Right cardiac atrium (tissue), 5 donors: ENCODE measurements around the gene EID1. TPM values are rescaled to one million over a fixed set of nuclear protein-coding genes. Genes with fewer than 3 reads are reported as not detected.
A peak's percentile ranks its signal among the peaks of the same experiment; 100 is the strongest.

ENCODE experiments used
- ATAC-seq, 2 donors: fragments of 200-7000 bp; cut with Tn5 transposase; one replicate each; pipeline versions ENCODE4 v1.8.0 to v1.9.1; 2020; ENCODE audit warnings: moderate library complexity in 2 of 2, mild to moderate bottlenecking in 1 of 2
- DNase-seq, 3 donors: peaks; one replicate each; pipeline ENCODE4 v3.0.0-alpha.2; 2020
- H3K27ac ChIP-seq: one replicate; pipeline ENCODE4 v1.5.1; 2013; ENCODE audit warnings: mild to moderate bottlenecking, low read length, control low read depth, moderate library complexity
- H3K27me3 ChIP-seq: one replicate; pipeline ENCODE4 v1.6.1; 2013; ENCODE audit not compliant: control insufficient read depth, insufficient read depth
- H3K4me1 ChIP-seq: one replicate; pipeline ENCODE4 v1.6.1; 2013; ENCODE audit warnings: low read length; ENCODE audit not compliant: control insufficient read depth, insufficient read depth
- H3K4me3 ChIP-seq: one replicate; pipeline ENCODE4 v1.5.1; 2013; ENCODE audit warnings: low read length, control low read depth
- H3K9me3 ChIP-seq: one replicate; pipeline ENCODE4 v1.6.1; 2013; ENCODE audit warnings: low read length; ENCODE audit not compliant: control insufficient read depth
- WGBS: extraction: QIAGEN DNeasy Blood & Tissue Kit; methylation state at CpG from one replicate; pipeline ENCODE4 v1.1.7; 2013; 5-methylcytosine and 5-hydroxymethylcytosine counted together
- intact Hi-C, 4 donors: fragments of 100-400 bp; cut with DNase I; formaldehyde crosslinking; loops; one replicate each; pipeline versions ENCODE4 v1.11.0 to v1.14.0; 2022 to 2023
- long read RNA-seq, 4 donors: library from polyadenylated mRNA; unstranded; transcript quantifications; one replicate each; pipeline ENCODE4 v2.0.0, GENCODE V29; 2020 to 2021
- polyA plus RNA-seq: library from polyadenylated mRNA; stranded (reverse); fragments of 200-250 nt; gene quantifications from one replicate; pipeline ENCODE4 v1.2.3, GENCODE V29; 2013
- total RNA-seq, 4 donors: library from RNA; stranded (reverse); fragmentation: NEBNext Ultra II Directional; extraction: Animal tissue kit (Norgen Biotek cat#: 25700); gene quantifications; one replicate each; pipeline ENCODE4 v1.2.1, GENCODE V29; 2021
- donor health status: healthy with polysubstance abuse.
- donor health status: DM: no; HTN: yes; CAD: no.
- donor health status: DM: no; HTN: no; CAD: no.
- donor health status: DM: no; HTN: yes; CAD: no; lungs with severe emphysema.
- donor health status: DM: yes; HTN: yes; CAD: no.

EID1 gene
- total RNA-seq = 100 to 1,000 TPM; 258 to 299 (median 276) TPM
- polyA plus RNA-seq = 318 TPM
- long read RNA-seq, donor 1, transcript EID1-201 (1 exons, 2,298 nt) = major isoform, 812 of 813 reads
- long read RNA-seq, donor 1, partial matches to known transcripts = 0 of 813 reads
- long read RNA-seq, donor 1, other reads (novel, unspliced or antisense) = 1 of 813 reads
- long read RNA-seq, donor 2, transcript EID1-201 (1 exons, 2,298 nt) = major isoform, 300 of 300 reads
- long read RNA-seq, donor 2, partial matches to known transcripts = 0 of 300 reads
- long read RNA-seq, donor 2, other reads (novel, unspliced or antisense) = 0 of 300 reads
- long read RNA-seq, donor 3, transcript EID1-201 (1 exons, 2,298 nt) = major isoform, 916 of 917 reads
- long read RNA-seq, donor 3, partial matches to known transcripts = 0 of 917 reads
- long read RNA-seq, donor 3, other reads (novel, unspliced or antisense) = 1 of 917 reads
- long read RNA-seq, donor 4, transcript EID1-201 (1 exons, 2,298 nt) = major isoform, 408 of 408 reads
- long read RNA-seq, donor 4, partial matches to known transcripts = 0 of 408 reads
- long read RNA-seq, donor 4, other reads (novel, unspliced or antisense) = 0 of 408 reads

GRCh38 chr15:48877630-48878595 is at the start of gene EID1:
Gene EID1, plus strand, starts transcription at chr15:48878134. Its CDS starts 43 bp downstream, at chr15:48878177.
- H3K27me3 ChIP-seq = no peaks in the 10 kb centered on the region
- H3K4me1 ChIP-seq = no peaks in the 10 kb centered on the region
- H3K4me3 ChIP-seq = peak within 1 kb of the TSS; percentile 72
- intact Hi-C loops = loop anchor here in 1 of 4 donors (5.0 kb wide), 1 partner anchor 84 kb away; the partner anchor contains the start of gene SHC4
- under 1% methylated on average over 58 of the region's 58 CpGs for WGBS
- peak within 1 kb of the TSS; percentile 91 for H3K27ac ChIP-seq
- DNase-seq (peak; percentile 93 to 97 (median 97)), ATAC-seq (peak; percentile 99 to 100)
- no peaks in the 10 kb centered on the region for H3K9me3 ChIP-seq

- 79% methylated on average over 4 of the region's 4 CpGs for WGBS
- intact Hi-C loops = no loop called here
- DNase-seq = no peak
These were observed 49.5 kb upstream of the EID1 start for GRCh38 chr15:48828471-48828870.

GRCh38 chr15:48828906-48829305 is 49.0 kb upstream of the EID1 start:
- DNase-seq (no peak), ATAC-seq (no peak)
- intact Hi-C loops = no loop called here
- Histone ChIP-seq H3K4me1 (no peaks in the 10 kb centered on the region), H3K27me3 (no peaks in the 10 kb centered on the region), H3K27ac (no peak overlapping the region), H3K9me3 (no peaks in the 10 kb centered on the region), H3K4me3 (no peak overlapping the region)

More at GRCh38 chr15:48828471-48828870, 49.5 kb upstream of the EID1 start:
- no peaks in the 10 kb centered on the region for H3K27me3 ChIP-seq
- ATAC-seq = no peak
- no peaks in the 10 kb centered on the region for H3K9me3 ChIP-seq
- H3K4me3 ChIP-seq = no peak overlapping the region
- no peak overlapping the region for H3K27ac ChIP-seq
- H3K4me1 ChIP-seq = no peaks in the 10 kb centered on the region

GRCh38 chr15:48832648-48833047 is 45.3 kb upstream of the EID1 start:
- Histone ChIP-seq H3K27me3 (no peaks in the 10 kb centered on the region), H3K4me3 (no peak overlapping the region), H3K9me3 (no peaks in the 10 kb centered on the region), H3K4me1 (no peaks in the 10 kb centered on the region), H3K27ac (no peak overlapping the region)
- intact Hi-C loops = no loop called here
- no peak for ATAC-seq
- DNase-seq = no peak

GRCh38 chr15:48833526-48834239 is 44.3 kb upstream of the EID1 start:
- Histone ChIP-seq H3K4me1 (no peaks in the 10 kb centered on the region), H3K4me3 (no peak overlapping the region), H3K27ac (no peak overlapping the region), H3K9me3 (no peaks in the 10 kb centered on the region), H3K27me3 (no peaks in the 10 kb centered on the region)
- intact Hi-C loops = no loop called here
- no peak for DNase-seq
- no peak for ATAC-seq

- no peak overlapping the region for H3K27ac ChIP-seq
- 88% methylated on average over 5 of the region's 5 CpGs for WGBS
- intact Hi-C loops = no loop called here
These were observed 43.2 kb upstream of the EID1 start for GRCh38 chr15:48834756-48835155.

GRCh38 chr15:48842501-48842900 is 35.4 kb upstream of the EID1 start:
- H3K27ac ChIP-seq = no peak overlapping the region
- DNase-seq = no peak
- 90% methylated on average over 6 of the region's 6 CpGs for WGBS
- H3K9me3 ChIP-seq = no peaks in the 10 kb centered on the region
- H3K27me3 ChIP-seq = no peaks in the 10 kb centered on the region
- no peak overlapping the region for H3K4me3 ChIP-seq
- ATAC-seq = no peak
- intact Hi-C loops = no loop called here
- peaks cover 2% of the 10 kb centered on the region for H3K4me1 ChIP-seq

More at GRCh38 chr15:48834756-48835155, 43.2 kb upstream of the EID1 start:
- no peaks in the 10 kb centered on the region for H3K27me3 ChIP-seq
- DNase-seq (no peak), ATAC-seq (no peak)
- H3K4me3 ChIP-seq = no peak overlapping the region
- no peaks in the 10 kb centered on the region for H3K9me3 ChIP-seq
- peaks cover 2% of the 10 kb centered on the region for H3K4me1 ChIP-seq

GRCh38 chr15:48845123-48845522 is 32.8 kb upstream of the EID1 start:
- Histone ChIP-seq H3K27ac (no peak overlapping the region), H3K4me1 (no peaks in the 10 kb centered on the region), H3K9me3 (no peaks in the 10 kb centered on the region), H3K4me3 (no peak overlapping the region), H3K27me3 (no peaks in the 10 kb centered on the region)
- ATAC-seq (no peak), DNase-seq (no peak)
- WGBS = 61% methylated on average over 1 of the region's 1 CpG
- intact Hi-C loops = no loop called here

GRCh38 chr15:48850648-48851047 is 27.3 kb upstream of the EID1 start:
- no peak overlapping the region for H3K27ac ChIP-seq
- intact Hi-C loops = no loop called here
- no peaks in the 10 kb centered on the region for H3K9me3 ChIP-seq
- no peaks in the 10 kb centered on the region for H3K27me3 ChIP-seq
- H3K4me3 ChIP-seq = no peak overlapping the region
- no peaks in the 10 kb centered on the region for H3K4me1 ChIP-seq
- ATAC-seq (no peak), DNase-seq (no peak)
- WGBS = 80% methylated on average over 2 of the region's 2 CpGs

GRCh38 chr15:48851956-48852355 is 26.0 kb upstream of the EID1 start:
- H3K27me3 ChIP-seq = no peaks in the 10 kb centered on the region
- no peak overlapping the region for H3K27ac ChIP-seq
- intact Hi-C loops = no loop called here
- no peaks in the 10 kb centered on the region for H3K9me3 ChIP-seq
- DNase-seq (no peak), ATAC-seq (no peak)
- H3K4me1 ChIP-seq = no peaks in the 10 kb centered on the region
- H3K4me3 ChIP-seq = no peak overlapping the region
